MCF 10A (cell line): ENCODE data around the gene TTC7B. TPM values are rescaled to one million over a fixed set of nuclear protein-coding genes. Genes with fewer than 3 reads are reported as not detected.
"Not testable (repeated sequence)": the region's sequence is repeated elsewhere in the genome, so short reads cannot be mapped to it uniquely, and the experiment has no call there.

Experiments
- BruUV-seq: library from RNA; stranded (reverse); fragments of 400-500 nt; replicated peaks from 2 replicates; lab custom pipeline; 2021; lab: Mats Ljungman, UMichigan
- CTCF ChIA-PET: fragments of 300-600 bp; sonication (Branson Sonifier 250); formaldehyde crosslinking; extraction: SDS; loops from one replicate; lab custom pipeline; 2021; ENCODE audit warnings: antibody characterized with exemption, inconsistent platforms; lab: Yijun Ruan, JAX
- POLR2A ChIA-PET: fragments of 300-600, 350-650 bp; sonication (Branson Sonifier 250); formaldehyde crosslinking; extraction: SDS; loops from one replicate; lab custom pipeline; 2020; ENCODE audit warnings: antibody characterized with exemption, inconsistent platforms; lab: Yijun Ruan, JAX
- DNase-seq: peaks from one replicate; pipeline ENCODE4 v3.0.0-alpha.2; 2018; ENCODE audit not compliant: unreplicated experiment
- H3K27ac Mint-ChIP-seq: one replicate; pipeline ENCODE4 v1.8.0; 2022; ENCODE audit warnings: mild to moderate bottlenecking, low read depth, mixed read lengths; ENCODE audit not compliant: unreplicated experiment
- H3K27me3 Mint-ChIP-seq: one replicate; pipeline ENCODE4 v1.8.0; 2022; ENCODE audit warnings: mixed read lengths; ENCODE audit not compliant: insufficient read depth, unreplicated experiment
- H3K36me3 Mint-ChIP-seq: one replicate; pipeline ENCODE4 v1.8.0; 2022; ENCODE audit warnings: mild to moderate bottlenecking, moderate library complexity, mixed read lengths; ENCODE audit not compliant: insufficient read depth, unreplicated experiment
- H3K4me1 Mint-ChIP-seq: one replicate; pipeline ENCODE4 v1.8.0; 2022; ENCODE audit warnings: mixed read lengths; ENCODE audit not compliant: insufficient read depth, unreplicated experiment
- H3K4me3 Mint-ChIP-seq: one replicate; pipeline ENCODE4 v1.8.0; 2022; ENCODE audit warnings: mild to moderate bottlenecking, moderate library complexity, mixed read lengths; ENCODE audit not compliant: unreplicated experiment
- H3K9me3 Mint-ChIP-seq: one replicate; pipeline ENCODE4 v1.8.0; 2022; ENCODE audit warnings: mixed read lengths; ENCODE audit not compliant: unreplicated experiment
- intact Hi-C: fragments of 100-400 bp; cut with micrococcal nuclease; formaldehyde crosslinking; loops from 2 replicates; pipeline ENCODE4 v1.14.1; 2022
- total RNA-seq: library from RNA; stranded (reverse); gene quantifications from 2 replicates; pipeline ENCODE4 v1.2.3, GENCODE V29; 2022
- TF ChIP-seq, protein P1 (sequence below): fragments of 200-600 bp; IDR thresholded peaks from one replicate; pipeline ENCODE4 v1.8.0; 2022; ENCODE audit warnings: antibody characterized with exemption, mild to moderate bottlenecking; ENCODE audit not compliant: unreplicated experiment

Gene TTC7B
- total RNA-seq, 1 experiment from 2014 or later, result 31.1 TPM

DNA sequence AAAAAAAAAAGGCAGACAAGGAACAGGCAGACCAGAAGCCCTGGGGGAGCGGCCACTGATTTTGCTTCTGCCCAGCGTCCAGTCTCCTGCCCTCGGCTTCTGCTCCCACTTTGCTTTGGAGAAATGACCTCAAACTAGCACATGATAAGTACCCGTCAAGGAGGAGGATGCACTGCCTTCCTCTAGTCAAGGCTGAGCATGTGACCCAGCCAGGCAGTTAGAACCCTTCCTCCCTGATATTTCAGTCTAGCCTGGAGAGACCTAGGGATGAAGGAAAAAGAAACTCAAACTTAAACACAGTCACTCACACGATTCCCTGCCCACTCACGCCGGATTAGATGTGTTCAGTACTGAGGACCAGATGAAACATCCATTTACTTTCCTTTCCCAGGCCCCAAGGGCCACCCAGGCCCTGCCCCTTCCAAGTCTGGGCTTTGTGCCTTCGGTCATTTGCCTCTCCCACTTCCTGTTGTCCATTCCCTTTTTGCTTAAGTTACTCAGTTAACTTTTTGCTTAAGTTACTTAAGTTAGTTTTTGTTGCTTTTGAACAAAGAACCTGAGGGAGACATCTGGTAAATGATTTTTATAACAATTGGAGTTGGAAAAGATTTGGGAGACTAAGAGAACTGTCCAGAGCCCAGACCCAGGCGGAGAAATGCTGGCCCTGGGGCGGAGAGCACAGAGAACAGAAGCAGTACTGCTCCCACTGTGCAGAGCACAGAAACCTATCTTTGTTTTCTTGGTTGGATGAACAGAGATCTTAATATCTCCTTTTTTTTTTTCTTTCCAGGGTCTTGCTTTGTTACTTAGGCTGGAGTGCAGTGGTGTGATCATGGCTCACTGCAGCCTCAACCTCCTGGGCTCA is 23.0 kb upstream of the TTC7B start:
- ChIA-PET CTCF (interaction anchor here (0.6 kb wide), 1 partner anchor 62 kb away, joined by 3 read pairs; no protein-coding TSS in a partner anchor), POLR2A (no interaction called here)
- H3K36me3 Mint-ChIP-seq, result no peaks in the 10 kb centered on the region
- intact Hi-C loops, result no loop called here
- no TSS peak for BruUV-seq
- TF ChIP-seq, protein P1, sequence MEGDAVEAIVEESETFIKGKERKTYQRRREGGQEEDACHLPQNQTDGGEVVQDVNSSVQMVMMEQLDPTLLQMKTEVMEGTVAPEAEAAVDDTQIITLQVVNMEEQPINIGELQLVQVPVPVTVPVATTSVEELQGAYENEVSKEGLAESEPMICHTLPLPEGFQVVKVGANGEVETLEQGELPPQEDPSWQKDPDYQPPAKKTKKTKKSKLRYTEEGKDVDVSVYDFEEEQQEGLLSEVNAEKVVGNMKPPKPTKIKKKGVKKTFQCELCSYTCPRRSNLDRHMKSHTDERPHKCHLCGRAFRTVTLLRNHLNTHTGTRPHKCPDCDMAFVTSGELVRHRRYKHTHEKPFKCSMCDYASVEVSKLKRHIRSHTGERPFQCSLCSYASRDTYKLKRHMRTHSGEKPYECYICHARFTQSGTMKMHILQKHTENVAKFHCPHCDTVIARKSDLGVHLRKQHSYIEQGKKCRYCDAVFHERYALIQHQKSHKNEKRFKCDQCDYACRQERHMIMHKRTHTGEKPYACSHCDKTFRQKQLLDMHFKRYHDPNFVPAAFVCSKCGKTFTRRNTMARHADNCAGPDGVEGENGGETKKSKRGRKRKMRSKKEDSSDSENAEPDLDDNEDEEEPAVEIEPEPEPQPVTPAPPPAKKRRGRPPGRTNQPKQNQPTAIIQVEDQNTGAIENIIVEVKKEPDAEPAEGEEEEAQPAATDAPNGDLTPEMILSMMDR, result no peak
- no peak overlapping the region for H3K4me3 Mint-ChIP-seq
- H3K9me3 Mint-ChIP-seq, result no peaks in the 10 kb centered on the region
- no peak for DNase-seq
- H3K27me3 Mint-ChIP-seq, result no peaks in the 10 kb centered on the region
- H3K27ac Mint-ChIP-seq, result no peak overlapping the region
- H3K4me1 Mint-ChIP-seq, result peaks cover 6% of the 10 kb centered on the region

GRCh38 chr14:90838531-90838930 is 22.3 kb upstream of the TTC7B start:
- H3K4me1 Mint-ChIP-seq, intact Hi-C loops, BruUV-seq, H3K9me3 Mint-ChIP-seq, H3K27me3 Mint-ChIP-seq, H3K27ac Mint-ChIP-seq, H3K36me3 Mint-ChIP-seq, POLR2A ChIA-PET, DNase-seq, H3K4me3 Mint-ChIP-seq: not testable (repeated sequence)
- CTCF ChIA-PET, result interaction anchor here (0.6 kb wide), 1 partner anchor 63 kb away, joined by 3 read pairs; no protein-coding TSS in a partner anchor

GRCh38 chr14:90837355-90837754 is 21.1 kb upstream of the TTC7B start:
- POLR2A ChIA-PET, result no interaction called here
- intact Hi-C loops, result no loop called here
- no peaks in the 10 kb centered on the region for H3K27me3 Mint-ChIP-seq
- no TSS peak for BruUV-seq
- H3K9me3 Mint-ChIP-seq, result no peaks in the 10 kb centered on the region
- no peak for DNase-seq
- CTCF ChIA-PET, result interaction anchor here (0.6 kb wide), 1 partner anchor 335 kb away, joined by 3 read pairs; no protein-coding TSS in a partner anchor
- TF ChIP-seq, protein P1, result no peak
- H3K36me3 Mint-ChIP-seq, result no peaks in the 10 kb centered on the region
- H3K4me3 Mint-ChIP-seq, result no peak overlapping the region
- H3K27ac Mint-ChIP-seq, result no peak overlapping the region
- peaks cover 6% of the 10 kb centered on the region for H3K4me1 Mint-ChIP-seq

DNA sequence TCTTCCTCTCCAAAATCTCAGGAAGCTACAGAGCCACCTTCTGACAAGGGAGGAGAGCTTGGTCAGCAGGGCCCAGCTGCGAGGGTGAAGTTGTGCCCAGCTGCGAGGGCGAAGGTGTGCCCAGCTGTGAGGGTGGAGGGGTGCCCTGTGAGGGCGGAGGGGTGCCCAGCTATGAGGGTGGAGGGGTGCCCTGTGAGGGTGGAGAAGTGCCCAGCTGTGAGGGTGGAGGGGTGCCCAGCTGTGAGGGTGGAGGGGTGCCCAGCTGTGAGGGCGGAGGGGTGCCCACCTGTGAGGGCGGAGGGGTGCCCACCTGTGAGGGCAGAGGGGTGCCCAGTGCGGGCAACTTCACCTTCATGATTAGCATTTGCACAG is 20.4 kb upstream of the TTC7B start:
- H3K36me3 Mint-ChIP-seq, result no peaks in the 10 kb centered on the region
- DNase-seq, result no peak
- no peaks in the 10 kb centered on the region for H3K27me3 Mint-ChIP-seq
- TF ChIP-seq, protein P1, result no peak
- H3K4me1 Mint-ChIP-seq, result peaks cover 6% of the 10 kb centered on the region
- CTCF ChIA-PET, result interaction anchor here (0.6 kb wide), 1 partner anchor 336 kb away, joined by 3 read pairs; no protein-coding TSS in a partner anchor
- intact Hi-C loops, result no loop called here
- H3K9me3 Mint-ChIP-seq, result no peaks in the 10 kb centered on the region
- no peak overlapping the region for H3K4me3 Mint-ChIP-seq
- BruUV-seq, result no TSS peak
- POLR2A ChIA-PET, result no interaction called here
- no peak overlapping the region for H3K27ac Mint-ChIP-seq
